Measurements from ENCODE around the gene SNRPD2.

Gene SNRPD2

GRCh38 chr19:45645631-45646344 is 46.0 kb downstream of the SNRPD2 start:
- no peak overlapping the region for H3K27ac ChIP-seq

GRCh38 chr19:45645068-45645630 is 46.6 kb downstream of the SNRPD2 start:
- no peak overlapping the region for H3K27ac ChIP-seq
- TF ChIP-seq ZFX (IDR thresholded peaks at IDR 0.05) (no peak), CTCF (conservative IDR thresholded peaks at IDR 0.05) (no peak)

More at GRCh38 chr19:45645631-45646344, 46.0 kb downstream of the SNRPD2 start:
- no peak for TF ChIP-seq ZFX (IDR thresholded peaks at IDR 0.05)

- H3K27ac ChIP-seq, result no peak overlapping the region
- TF ChIP-seq CTCF (conservative IDR thresholded peaks at IDR 0.05), result no peak
- TF ChIP-seq ZFX (IDR thresholded peaks at IDR 0.05), result no peak
Measured at GRCh38 chr19:45643927-45644771, 47.6 kb downstream of the SNRPD2 start.

- TF ChIP-seq CTCF (conservative IDR thresholded peaks at IDR 0.05) (peak; percentile 81), ZFX (IDR thresholded peaks at IDR 0.05) (no peak)
- no peak overlapping the region for H3K27ac ChIP-seq
Measured at GRCh38 chr19:45643024-45643926, 48.5 kb downstream of the SNRPD2 start.

DNA sequence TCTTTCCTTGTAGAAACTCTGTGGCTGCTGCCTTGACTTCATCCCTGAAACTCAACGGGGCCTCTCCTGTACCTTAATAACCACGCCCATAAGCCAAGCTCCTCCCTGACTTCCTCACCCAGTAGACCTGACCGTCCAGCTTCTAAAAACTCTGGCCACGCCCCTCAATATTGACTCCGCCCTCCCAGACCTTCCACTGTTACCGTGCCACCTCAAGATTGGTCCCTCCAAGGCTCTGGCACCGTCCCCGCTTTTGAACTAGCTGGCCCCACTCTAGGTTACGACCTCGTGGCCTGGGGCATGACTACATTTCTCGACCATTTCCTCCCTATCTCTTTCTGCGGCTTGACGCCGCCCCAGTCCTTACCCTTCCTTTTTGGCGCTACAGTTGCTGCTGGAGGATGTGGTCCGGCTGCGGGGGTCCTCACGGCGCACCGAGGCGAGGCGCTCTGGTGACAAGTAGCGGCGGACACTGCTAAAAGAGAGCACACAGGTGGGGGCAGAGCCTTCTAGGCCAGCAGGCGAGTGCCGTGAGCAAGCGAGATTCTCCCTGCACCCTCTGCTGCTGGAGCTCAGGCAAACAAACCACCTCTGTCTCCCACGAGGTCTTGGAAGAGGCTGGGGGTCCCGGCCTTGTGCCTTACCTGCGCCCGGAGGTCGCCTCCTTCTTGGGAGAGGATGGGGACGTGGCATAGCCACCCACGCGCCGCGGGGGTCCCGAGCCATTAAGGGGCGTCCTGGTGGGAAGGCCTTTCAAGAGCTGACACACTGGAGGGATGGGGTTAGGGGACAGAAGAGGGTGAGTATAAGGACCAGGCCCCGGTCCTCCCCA is 50.3 kb downstream of the SNRPD2 start:
- TF ChIP-seq ZFX (IDR thresholded peaks at IDR 0.05) (no peak), CTCF (conservative IDR thresholded peaks at IDR 0.05) (no peak)
- H3K27ac ChIP-seq, result no peak overlapping the region

DNA sequence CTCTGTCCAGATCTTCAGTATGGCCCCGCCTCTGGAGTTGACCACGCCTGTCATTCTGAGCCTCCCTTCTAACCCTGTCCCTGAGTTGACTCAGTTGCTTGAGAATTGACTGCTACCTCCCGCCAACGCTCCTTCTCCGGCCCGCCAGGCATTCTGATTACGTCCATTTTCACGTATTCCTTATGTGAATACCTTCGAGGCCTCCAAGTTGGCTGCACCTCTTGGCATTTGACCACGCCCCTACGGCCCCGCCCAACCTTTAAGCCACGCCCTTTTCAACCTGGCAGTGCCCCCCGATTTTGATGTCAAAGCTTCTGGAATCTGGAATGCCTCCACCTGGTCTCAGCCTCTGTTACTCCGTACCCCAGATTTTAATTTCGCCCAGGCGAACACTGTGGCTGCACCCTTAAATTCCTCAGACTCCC is 50.9 kb downstream of the SNRPD2 start:
- no peak overlapping the region for H3K27ac ChIP-seq
- TF ChIP-seq CTCF (conservative IDR thresholded peaks at IDR 0.05) (no peak), ZFX (IDR thresholded peaks at IDR 0.05) (no peak)
